ENCODE measurements around the gene CX3CL1.

GRCh38 chr16:57373117-57373947 is 1.0 kb downstream of the CX3CL1 start:
- no peak for TF ChIP-seq CTCF (optimal IDR thresholded peaks at IDR 0.05 in 1 of 3, IDR thresholded peaks at IDR 0.05 in 1 of 3, conservative IDR thresholded peaks at IDR 0.05 in 1 of 3; ENCODE audit: extremely low read depth in 1 of 3, insufficient read depth in 2 of 3, low read length in 3 of 3)
- TF ChIP-seq EZH2 (IDR thresholded peaks at IDR 0.05; ENCODE audit: low read length) = no peak

Measured in keratinocyte (primary cell).